ENCODE data around the gene SCNN1G. TPM values are rescaled to one million over a fixed set of nuclear protein-coding genes. Genes with fewer than 3 reads are reported as not detected.
"Not testable (repeated sequence)": the region's sequence is repeated elsewhere in the genome, so short reads cannot be mapped to it uniquely, and the experiment has no call there.

Gene SCNN1G
- total RNA-seq, 2 donors from 2014 or later = not detected

DNA sequence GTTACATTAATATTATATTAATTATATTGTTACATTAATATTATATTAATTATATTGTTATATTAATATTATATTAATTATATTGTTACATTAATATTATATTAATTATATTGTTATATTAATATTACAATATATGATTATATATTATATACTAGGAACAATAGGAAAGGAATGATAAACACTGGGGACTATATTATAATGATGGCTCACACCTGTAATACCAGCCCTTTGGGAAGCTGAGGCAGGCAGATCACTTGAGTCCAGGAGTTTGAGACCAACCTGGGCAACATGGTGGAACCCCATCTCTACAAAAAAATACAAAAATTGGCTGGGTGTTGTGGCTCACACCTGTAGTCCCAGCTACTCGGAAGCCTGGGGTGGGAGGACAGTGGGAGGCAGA is 71.1 kb downstream of the SCNN1G start:
- not testable (repeated sequence) for H3K4me1 Mint-ChIP-seq; H3K4me3 Mint-ChIP-seq; H3K27ac Mint-ChIP-seq; H3K36me3 Mint-ChIP-seq (ENCODE audit: low read depth); ATAC-seq; H3K9me3 ChIP-seq (ENCODE audit: control insufficient read depth, low read length, poor library complexity, severe bottlenecking); DNase-seq
- H3K27me3 Mint-ChIP-seq = peaks cover 27% of the 10 kb centered on the region

- no peaks in the 10 kb centered on the region for H3K4me1 Mint-ChIP-seq
- H3K9me3 ChIP-seq (ENCODE audit: control insufficient read depth, low read length, poor library complexity, severe bottlenecking) = no peaks in the 10 kb centered on the region
- H3K27ac Mint-ChIP-seq = no peak overlapping the region
- H3K4me3 Mint-ChIP-seq = no peak overlapping the region
- H3K36me3 Mint-ChIP-seq (ENCODE audit: low read depth) = peaks cover 4% of the 10 kb centered on the region
- no peak for DNase-seq
- peaks cover 27% of the 10 kb centered on the region for H3K27me3 Mint-ChIP-seq
- ATAC-seq = no peak
Observed at GRCh38 chr16:23254338-23254737, 71.8 kb downstream of the SCNN1G start.

DNA sequence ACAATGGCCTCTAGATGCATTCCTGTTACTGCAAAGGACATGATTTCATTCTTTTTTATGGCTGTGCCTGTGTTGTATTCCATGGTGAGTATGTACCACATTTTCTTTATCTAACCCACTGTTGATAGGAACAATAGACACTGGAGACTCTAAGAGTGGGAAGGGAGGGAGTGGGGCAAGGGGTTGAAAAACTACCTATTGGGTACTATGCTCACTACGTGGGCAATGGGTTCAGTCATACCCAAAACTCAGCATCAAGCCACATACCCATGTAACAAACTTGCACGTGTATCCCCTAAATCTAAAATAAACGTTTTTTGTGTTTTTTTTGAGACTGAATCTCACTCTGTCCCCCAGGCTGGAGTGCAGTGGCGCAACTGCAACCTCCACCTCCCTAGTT is 72.5 kb downstream of the SCNN1G start:
- DNase-seq (no peak), ATAC-seq (no peak)
- peaks cover 4% of the 10 kb centered on the region for H3K36me3 Mint-ChIP-seq (ENCODE audit: low read depth)
- no peaks in the 10 kb centered on the region for H3K9me3 ChIP-seq (ENCODE audit: control insufficient read depth, low read length, poor library complexity, severe bottlenecking)
- H3K4me1 Mint-ChIP-seq = no peaks in the 10 kb centered on the region
- no peak overlapping the region for H3K27ac Mint-ChIP-seq
- H3K27me3 Mint-ChIP-seq = peaks cover 27% of the 10 kb centered on the region
- H3K4me3 Mint-ChIP-seq = no peak overlapping the region

- H3K4me3 Mint-ChIP-seq = no peak overlapping the region
- ATAC-seq = no peak
- no peak overlapping the region for H3K27ac Mint-ChIP-seq
- H3K9me3 ChIP-seq (ENCODE audit: control insufficient read depth, low read length, poor library complexity, severe bottlenecking) = no peaks in the 10 kb centered on the region
- H3K36me3 Mint-ChIP-seq (ENCODE audit: low read depth) = peaks cover 2% of the 10 kb centered on the region
- no peak for DNase-seq
- no peaks in the 10 kb centered on the region for H3K4me1 Mint-ChIP-seq
- peaks cover 27% of the 10 kb centered on the region for H3K27me3 Mint-ChIP-seq
Observed at GRCh38 chr16:23256440-23256839, 73.9 kb downstream of the SCNN1G start.

DNA sequence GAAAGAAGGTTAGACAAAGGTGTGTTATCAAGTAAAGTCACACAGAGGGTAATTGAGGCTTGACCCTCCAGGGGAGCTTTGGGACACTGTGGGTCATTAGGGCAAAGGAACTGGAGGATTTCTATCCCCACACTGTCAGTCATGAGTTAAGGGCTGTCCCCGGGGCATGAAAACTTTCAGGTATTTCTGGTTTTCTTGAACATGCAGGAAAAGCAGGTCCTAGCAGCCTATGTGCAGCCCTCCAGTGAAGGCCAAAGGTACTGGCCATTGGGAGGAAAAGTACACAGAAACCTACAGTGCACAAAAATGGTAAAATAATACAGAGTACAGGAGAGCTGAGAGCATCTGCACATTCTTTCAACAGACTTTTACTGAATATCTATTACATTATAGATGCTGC is 75.1 kb downstream of the SCNN1G start:
- peaks cover 2% of the 10 kb centered on the region for H3K36me3 Mint-ChIP-seq (ENCODE audit: low read depth)
- no peak overlapping the region for H3K27ac Mint-ChIP-seq
- H3K9me3 ChIP-seq (ENCODE audit: control insufficient read depth, low read length, poor library complexity, severe bottlenecking) = no peaks in the 10 kb centered on the region
- no peaks in the 10 kb centered on the region for H3K4me1 Mint-ChIP-seq
- peaks cover 21% of the 10 kb centered on the region for H3K27me3 Mint-ChIP-seq
- no peak overlapping the region for H3K4me3 Mint-ChIP-seq
- ATAC-seq (no peak), DNase-seq (no peak)

DNA sequence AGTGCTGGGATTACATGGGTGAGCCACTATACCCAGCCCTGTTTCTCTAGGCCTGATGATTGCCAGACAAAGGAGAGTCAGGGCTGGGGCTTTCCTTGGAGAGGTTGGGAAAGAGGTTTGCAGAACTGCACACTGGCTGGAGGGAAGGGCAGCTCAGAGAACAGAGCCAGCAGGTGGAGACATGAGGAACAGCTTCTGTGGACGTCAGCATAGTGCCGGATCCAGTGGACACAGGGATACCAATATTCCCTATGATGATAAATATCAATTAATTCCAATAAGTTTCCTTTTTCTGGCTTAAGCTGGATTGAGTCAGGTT is 76.3 kb downstream of the SCNN1G start:
- H3K27me3 Mint-ChIP-seq = peaks cover 21% of the 10 kb centered on the region
- no peak overlapping the region for H3K27ac Mint-ChIP-seq
- H3K4me1 Mint-ChIP-seq = no peaks in the 10 kb centered on the region
- ATAC-seq = no peak
- no peaks in the 10 kb centered on the region for H3K9me3 ChIP-seq (ENCODE audit: control insufficient read depth, low read length, poor library complexity, severe bottlenecking)
- peaks cover 2% of the 10 kb centered on the region for H3K36me3 Mint-ChIP-seq (ENCODE audit: low read depth)
- no peak overlapping the region for H3K4me3 Mint-ChIP-seq
- no peak for DNase-seq

Other genes with a start within 250 kb of the SCNN1G start
- gene USP31, start 33.3 kb upstream of the SCNN1G start, total RNA-seq = 1 to 10 TPM; 3.5 to 7.2 TPM
- gene SCNN1B, start 119.6 kb downstream of the SCNN1G start, total RNA-seq = not detected